ENCODE measurements around the gene NEMP2. TPM values are rescaled to one million over a fixed set of nuclear protein-coding genes. Genes with fewer than 3 reads are reported as not detected.
"Not testable (repeated sequence)": the region's sequence is repeated elsewhere in the genome, so short reads cannot be mapped to it uniquely, and the experiment has no call there.

The NEMP2 gene
- polyA plus RNA-seq, 3 donors: 12.1 to 15.3 (median 13.5) TPM

DNA sequence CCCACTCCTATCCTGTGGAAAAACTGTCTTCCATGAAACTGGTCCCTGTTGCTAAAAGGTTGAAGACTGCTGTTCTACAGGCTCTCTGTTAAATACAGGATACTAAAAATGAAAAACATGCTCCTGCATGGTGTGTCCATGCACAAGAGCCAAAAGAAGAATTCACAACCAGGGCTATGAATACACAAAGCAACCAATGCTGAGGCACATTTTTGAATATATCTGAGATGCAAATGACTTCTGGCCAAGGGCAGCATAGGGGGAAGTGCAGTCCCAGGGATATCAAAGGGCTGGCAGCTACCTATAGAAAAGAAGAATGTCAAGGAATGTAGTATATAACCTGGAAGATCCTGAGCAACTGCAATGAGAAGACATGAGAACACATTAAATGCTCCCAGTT lies 6.6 kb downstream of the NEMP2 start:
- DNase-seq (ENCODE audit: low read depth in 3 of 3, low spot score in 2 of 3): no peak

DNA sequence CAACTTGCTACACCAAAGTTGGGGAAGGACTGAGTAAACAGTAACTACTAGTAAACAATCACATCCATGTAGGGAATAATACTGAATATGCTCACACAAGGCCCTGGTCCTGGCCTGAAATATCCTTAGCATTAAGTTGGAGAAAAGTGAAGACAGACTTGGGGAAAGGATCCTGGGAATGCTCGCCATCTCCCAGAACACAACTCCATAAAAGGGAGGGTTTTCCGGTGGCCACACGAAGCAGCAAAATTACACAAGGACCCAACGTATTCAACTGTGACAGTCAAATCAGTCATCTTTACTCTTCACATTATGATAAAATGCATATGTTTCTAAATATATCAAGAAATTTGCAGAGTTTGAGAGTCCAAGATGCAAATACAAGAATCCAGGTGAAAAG lies 7.3 kb downstream of the NEMP2 start:
- no peak for DNase-seq (ENCODE audit: low read depth in 3 of 3, low spot score in 2 of 3)

DNA sequence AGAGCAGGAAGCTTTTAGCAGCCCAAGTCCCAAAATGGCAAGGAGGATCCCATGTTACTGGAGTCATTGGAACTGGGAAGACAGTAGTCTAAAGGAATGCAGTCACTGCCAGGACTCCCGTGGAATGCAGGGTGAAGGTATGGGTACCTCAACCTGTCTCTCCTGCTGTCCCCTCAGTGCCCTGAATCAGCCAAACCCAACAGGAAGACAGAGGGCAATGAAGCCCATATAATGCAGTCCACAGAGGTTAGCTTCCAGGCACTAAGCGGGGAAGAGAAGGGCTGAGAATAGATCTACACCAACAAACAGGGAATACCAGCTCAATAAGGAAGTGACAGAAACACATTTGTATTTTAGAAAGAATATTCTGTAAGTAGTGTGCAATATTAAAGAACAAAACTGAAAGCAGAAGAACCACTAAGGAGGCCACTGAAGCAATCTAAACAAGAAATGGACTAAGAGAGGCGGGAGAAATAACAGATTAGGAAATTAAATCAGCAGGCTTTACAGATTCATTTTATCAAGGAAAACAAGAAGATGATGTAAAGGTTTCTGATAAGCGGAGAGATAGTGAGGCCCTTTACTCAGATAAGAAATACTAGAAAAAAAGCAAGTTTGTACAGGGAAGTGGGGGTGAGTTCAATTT lies 8.3 kb downstream of the NEMP2 start:
- no peak for DNase-seq (ENCODE audit: low read depth in 3 of 3, low spot score in 2 of 3)

DNA sequence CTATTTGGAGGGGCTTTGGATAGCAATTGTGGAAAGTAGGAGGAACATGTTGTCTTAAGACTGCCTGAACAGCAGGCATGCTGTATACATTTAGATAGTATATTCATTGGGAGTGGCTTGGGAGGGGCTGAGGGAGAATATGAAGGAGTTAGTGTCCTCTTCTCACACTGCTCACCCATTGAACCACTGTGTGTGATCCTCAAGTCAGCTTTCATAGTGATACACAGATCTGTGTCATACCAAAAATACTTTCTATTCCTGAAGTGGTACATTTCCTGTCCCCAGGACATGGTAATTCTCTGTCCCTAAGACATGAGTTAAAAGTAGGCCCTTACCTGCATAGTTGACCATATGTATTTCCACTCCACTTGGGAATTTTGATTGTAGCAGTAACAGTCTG lies 9.6 kb downstream of the NEMP2 start:
- DNase-seq (ENCODE audit: low read depth in 3 of 3, low spot score in 2 of 3): no peak

DNA sequence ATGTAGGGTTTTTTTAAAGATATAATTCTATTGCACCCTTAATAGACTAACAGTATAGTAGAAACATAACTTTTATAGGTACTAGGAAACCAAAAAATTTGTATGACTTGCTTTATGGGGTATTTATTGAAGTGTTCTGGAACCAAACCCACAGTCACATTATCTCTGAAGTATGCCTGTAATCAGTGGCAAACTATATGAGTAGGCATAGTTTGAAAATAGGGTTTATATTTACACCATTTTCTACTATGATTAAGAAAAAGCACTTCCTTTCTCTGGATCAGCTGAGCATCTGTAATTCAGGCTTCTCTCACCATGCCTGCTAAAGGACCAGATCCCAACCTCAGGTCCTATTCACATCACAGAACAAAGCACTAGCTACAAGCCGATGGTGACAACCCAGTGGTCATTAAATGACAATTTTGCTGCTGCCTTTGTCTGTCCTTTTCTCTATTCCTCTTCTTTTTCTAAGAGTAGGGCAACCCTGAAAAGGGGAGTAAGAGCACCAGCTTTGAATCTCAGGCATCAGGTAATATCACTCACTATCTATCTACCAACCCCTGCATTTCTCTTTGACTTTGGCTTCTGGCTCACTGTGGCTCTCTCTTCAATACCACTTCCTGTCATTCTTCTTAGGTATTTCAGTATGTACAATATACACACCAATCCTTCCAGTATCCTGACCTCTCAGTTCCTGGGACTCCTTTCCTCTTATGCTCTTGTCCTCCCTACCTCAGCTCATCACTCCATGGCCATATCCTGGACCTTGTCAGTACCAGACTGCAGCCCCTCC lies 14.4 kb downstream of the NEMP2 start:
- no peak for DNase-seq (ENCODE audit: low read depth in 3 of 3, low spot score in 2 of 3)

DNA sequence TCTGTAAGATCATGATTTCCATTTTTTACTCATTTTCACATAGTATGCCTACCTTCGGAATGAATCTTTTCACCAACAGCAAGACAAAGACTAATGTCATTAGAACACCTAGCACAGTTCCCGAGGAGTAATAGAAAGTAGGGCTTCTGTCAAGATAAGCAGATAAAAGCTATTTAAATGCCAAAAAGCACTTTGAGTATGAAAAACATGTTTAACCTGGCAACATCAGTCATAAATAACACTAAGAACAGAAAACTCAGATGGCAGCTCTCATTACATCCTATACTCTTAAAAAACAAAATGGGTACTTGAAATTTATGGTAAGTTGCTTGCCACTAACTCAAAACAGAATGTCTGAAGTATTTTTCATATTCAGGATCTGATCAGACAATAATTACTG lies 17.1 kb downstream of the NEMP2 start:
- DNase-seq (ENCODE audit: low read depth in 3 of 3, low spot score in 2 of 3): no peak

DNA sequence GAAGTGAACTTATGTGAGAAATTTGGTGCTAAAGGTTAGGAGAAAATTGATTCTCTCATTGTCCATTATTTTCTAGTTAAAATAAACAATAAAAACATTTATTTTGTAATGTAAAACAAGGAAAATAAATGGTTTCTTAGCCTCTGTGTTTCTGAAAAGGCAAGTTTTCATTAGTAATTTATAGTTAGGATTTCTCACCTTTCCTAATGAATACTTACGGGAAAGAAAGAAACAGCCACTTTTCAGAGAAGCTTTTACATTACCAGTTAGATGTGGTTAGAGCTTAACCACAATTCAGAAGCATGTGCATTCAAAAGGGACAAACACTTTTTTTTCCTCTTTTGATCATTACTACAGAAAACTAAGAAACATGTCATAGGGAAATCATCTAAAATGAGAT lies 18.8 kb downstream of the NEMP2 start:
- DNase-seq (ENCODE audit: low read depth in 3 of 3, low spot score in 2 of 3): no peak

DNA sequence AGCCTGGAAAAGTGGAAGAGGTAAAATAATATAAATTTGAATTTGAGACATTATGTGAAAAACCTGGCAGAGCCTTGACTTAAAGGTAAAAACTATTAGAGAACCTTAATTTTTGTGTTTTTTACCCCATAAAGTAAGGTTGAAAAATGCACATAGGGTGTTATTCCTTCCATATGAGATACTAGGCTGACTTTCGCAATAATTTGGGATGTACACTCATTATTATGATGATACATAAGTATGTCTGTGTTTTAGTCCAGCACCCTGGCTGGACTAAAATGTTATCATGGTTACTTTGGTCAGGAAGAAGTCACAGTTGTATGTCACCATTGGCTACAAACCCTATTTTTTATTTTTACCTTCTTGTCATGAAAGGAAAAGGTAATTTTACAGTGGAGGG lies 19.8 kb downstream of the NEMP2 start:
- no peak for DNase-seq (ENCODE audit: low read depth in 3 of 3, low spot score in 2 of 3)

DNA sequence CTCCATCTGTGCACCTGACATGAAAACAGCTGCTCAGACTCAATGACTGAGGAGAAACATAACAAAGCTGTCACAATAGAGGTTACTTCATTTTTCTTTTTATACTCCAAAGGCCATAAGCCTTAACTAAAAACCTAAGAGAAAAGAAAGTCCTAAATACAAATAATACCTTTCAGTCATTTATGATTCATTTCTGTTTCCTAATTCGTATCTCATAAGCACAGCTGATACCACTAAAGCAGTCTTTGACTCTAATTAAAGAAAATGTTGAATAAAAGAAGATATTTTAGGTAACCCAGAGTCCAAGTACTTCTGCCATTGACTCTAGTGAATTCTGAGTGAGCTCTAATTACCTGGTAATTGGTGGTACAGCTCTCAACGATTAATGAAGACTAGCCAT lies 20.6 kb downstream of the NEMP2 start:
- DNase-seq (ENCODE audit: low read depth in 3 of 3, low spot score in 2 of 3): no peak

DNA sequence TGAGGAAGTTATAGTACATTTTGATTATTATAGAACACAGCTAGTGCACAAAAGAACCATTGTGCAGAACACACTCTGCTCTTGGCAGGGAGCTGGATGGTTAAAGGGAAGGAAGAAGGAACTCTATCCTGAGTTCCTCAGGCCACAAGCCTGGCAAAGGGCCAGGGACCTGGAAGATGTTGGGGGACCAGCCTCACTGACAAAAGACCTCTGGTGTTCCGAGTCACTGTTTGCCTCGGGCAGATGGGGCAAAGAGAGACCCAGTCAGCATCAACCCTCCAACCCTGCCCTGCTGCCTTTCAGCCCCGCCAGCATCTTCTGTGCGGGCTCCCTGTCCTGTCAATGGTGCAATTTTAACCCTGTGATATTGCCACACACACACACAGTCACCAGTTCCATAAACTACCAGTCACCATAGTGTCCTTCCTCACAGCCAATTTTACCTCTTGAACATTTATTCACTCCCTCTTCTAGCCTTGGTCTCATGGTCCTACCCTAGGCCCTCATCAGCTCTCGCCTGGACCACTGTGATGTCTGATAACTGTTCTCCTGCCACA lies 21.9 kb downstream of the NEMP2 start:
- no peak for DNase-seq (ENCODE audit: low read depth in 3 of 3, low spot score in 2 of 3)

DNA sequence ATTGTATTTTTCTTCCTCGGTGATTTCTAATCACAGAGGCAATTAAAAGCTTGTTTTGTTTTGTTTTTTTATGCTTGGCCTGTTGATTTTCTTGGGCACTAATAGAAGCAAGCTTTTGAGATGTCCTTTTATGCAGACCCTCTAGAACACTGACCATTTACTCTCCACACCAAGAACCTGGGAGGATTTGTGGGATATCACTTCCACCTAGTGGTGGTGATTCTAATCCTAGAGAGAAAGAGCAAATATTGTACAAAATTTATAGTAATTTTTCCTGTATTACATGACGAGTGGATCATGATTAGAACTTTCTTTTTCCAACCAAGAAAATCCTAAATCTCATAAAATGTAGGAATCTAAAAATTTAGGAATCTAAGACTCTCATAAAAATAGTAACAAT lies 23.4 kb downstream of the NEMP2 start:
- no peak for DNase-seq (ENCODE audit: low read depth in 3 of 3, low spot score in 2 of 3)

DNA sequence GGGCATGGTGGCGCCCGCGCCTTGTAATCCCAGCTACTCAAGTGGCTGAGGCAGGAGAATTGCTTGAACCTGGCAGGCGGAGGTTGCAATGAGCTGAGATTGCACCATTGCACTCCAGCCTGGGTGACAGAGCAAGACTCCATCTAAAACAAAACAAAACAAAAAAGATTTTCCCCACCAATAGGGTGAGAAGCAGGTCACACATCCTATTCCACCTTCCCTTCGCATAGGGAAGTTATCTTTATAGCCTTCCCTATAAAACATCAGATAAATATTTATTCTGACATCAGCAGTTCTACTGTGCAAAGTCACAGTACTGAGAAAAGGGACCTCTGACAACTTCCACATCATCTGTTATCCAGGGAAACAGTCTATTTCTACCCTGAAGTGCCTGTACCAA lies 24.6 kb downstream of the NEMP2 start:
- not testable (repeated sequence) for DNase-seq (ENCODE audit: low read depth in 3 of 3, low spot score in 2 of 3)

DNA sequence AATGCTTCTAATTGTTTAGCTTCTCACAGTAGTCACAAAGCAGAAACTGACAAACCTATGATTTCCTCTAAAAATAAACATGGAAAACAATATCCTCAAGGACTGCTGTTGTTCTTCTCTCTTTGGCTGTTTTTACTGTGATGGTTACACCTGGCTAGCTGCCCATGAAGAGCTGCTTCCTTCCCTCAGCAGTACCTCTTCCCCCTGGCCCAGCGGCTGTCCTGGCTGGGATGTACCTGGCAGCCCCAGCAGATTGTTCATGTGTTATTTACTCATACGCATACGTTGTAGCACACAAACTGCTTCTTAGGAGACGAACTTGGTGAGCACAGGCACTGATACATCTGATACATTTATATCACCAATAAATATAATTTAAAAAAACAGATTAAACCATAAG lies 27.4 kb downstream of the NEMP2 start:
- no peak for DNase-seq (ENCODE audit: low read depth in 3 of 3, low spot score in 2 of 3)

DNA sequence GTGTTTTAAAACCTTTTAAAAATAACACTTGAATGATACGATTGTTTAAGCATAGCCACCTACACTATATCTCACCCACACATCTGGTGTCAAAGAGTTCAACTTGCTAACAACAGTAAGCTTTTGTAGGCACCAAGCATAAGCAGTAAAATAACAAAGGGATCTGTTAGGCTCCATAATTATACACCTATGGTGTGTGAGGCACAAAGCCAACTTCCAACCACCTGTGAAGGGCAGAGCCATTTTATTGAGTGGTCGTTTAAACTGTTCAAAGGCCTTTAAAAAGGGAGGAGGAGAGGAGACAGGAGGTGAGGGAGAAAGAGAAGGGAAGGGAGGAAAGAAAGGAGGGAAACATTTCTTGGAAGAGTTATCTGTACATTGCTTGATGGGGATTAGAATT lies 27.9 kb downstream of the NEMP2 start:
- DNase-seq (ENCODE audit: low read depth in 3 of 3, low spot score in 2 of 3): no peak

DNA sequence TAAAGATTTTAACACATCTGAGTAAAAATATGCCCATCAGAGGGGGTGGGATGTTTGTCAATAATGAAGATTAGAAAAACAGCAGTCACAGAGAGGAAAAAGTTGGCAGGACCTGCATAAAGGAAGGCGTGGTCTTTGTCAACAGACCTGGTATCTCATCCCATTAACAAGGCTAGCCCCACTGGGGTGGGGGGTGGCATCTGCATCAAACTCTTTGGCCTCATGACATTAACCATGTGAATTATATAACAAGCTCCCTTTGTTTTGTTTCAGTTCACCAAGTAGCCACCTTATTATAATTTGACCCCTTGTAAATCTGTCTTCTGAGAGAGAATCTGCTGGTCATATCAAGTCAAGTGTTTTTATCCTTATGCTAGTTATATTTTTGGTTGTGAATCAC lies 28.8 kb downstream of the NEMP2 start:
- no peak for DNase-seq (ENCODE audit: low read depth in 3 of 3, low spot score in 2 of 3)

DNA sequence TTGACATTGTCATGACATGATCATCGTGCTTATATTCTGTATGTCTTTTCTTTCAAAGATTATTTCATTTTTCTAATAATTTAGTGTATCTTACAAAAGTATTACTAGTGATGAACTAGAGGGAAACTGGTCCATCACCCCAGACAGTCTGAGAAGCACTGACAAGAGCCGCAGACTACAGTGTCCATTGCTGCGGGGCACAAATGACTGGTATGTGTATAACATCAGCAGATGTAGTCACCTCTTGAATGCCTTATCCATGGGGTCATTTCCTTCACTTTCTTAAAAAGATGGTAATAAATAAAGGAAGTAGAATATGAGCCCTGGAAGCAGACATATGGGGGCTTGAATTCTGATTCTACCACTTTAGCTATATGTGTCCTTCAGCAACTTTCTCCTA lies 29.6 kb downstream of the NEMP2 start:
- DNase-seq (ENCODE audit: low read depth in 3 of 3, low spot score in 2 of 3): no peak

DNA sequence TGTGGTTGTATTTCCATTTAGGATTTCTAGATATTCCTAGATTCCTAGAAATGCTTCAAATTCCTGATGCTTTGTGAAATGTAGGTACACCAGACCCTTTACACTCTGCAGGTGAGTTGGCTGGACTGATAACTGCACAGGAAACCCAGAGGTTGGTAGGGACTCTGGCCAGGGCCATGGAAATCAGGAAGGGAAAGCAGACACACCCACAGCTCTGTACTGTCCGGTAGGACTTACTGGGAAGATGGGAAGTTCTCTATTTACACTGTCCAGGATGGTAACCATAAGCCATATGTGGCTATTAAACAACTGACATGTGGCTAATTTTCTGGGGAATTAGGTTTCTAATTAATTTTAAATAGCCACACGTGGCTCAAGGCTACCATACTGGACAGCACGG lies 31.4 kb downstream of the NEMP2 start:
- DNase-seq (ENCODE audit: low read depth in 3 of 3, low spot score in 2 of 3): no peak

DNA sequence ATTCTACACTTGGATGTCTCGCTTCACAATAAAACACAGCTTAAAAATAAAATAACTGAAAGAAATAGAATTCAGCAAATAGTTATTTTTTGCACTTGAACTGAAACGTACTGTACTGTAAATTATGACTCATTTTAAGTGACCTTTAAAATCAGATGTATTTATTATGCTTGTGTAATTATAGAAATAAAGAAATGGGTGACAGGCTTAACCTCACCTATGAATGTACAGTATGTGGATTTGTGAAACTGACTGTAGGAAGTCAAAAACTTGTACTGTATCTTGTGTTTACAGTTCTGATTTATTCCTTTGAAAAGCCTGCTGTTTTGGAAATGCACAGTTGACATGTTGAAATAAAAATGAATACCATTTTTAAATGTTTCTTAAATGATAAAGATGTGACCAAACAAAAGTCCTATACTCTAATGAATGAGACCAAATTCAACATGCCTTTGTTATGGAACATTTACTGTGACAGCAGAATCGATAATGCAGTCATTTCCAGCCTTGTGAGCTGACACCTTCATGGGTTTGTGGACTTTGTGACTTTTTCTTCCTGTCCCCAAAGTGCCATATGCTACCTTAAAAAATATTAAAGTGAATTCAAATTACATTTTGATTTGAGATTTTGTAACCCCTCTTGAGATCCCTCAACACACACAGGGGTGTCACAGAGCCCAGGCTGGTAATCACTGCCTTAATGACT lies 32.7 kb downstream of the NEMP2 start:
- DNase-seq (ENCODE audit: low read depth in 3 of 3, low spot score in 2 of 3): no peak

DNA sequence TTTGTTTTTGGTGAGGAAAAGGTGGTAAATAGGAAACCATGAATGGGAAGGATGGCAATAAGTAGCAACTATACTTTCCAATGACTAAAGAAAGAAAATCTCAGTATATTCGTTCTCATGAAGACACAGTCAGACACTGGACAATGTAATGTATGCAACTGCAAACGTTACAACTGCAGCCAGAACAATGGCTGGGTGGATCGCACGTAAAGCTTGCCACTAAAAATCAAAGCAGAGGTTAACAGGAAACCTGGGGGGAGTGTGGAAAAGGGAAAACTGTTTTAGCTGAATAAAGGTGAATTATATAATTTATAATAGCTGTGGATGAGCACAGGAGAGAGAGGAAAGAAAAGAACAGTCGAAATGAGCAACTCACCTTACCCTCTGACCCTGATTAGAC lies 33.3 kb downstream of the NEMP2 start:
- no peak for DNase-seq (ENCODE audit: low read depth in 3 of 3, low spot score in 2 of 3)

DNA sequence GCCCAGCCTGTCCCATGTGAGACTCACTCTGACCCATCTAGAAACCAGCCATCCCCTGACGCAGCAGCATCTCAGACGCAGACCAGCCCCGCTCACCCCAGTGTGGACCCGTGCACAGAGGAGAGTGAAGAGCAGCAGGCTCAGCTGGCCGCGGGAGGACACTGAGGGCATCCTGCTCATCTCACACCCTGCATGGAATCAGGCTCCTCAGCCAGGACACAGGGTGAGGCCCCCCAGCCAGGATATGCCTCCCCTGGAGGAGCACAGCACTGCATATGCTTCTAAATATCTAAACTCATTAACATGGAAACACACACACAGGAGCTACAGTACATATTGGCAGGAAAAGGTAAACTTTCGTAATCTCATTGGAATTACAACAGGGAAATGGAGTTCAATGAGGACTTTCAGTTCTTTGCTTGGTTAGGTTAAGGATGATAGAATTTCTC lies 34.4 kb downstream of the NEMP2 start:
- DNase-seq (ENCODE audit: low read depth in 3 of 3, low spot score in 2 of 3): no peak

DNA sequence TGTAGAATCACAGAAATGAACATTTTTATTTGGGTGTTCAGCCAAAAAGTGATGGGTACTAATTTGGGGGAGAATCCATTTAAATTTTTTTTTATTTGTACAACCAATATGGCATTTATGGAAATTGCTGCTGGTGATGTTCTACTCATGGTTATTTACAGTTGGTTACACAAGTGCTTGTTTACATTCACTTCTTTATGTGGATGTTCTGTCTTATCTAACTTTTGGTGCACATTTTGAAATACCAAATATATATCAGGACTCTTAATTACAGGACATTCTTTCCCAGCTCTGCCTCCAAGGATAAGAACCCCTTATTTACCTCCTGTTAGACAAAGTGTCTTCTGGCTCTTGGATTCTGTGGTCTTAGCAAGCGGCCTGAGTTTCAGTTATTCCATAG lies 35.2 kb downstream of the NEMP2 start:
- no peak for DNase-seq (ENCODE audit: low read depth in 3 of 3, low spot score in 2 of 3)

DNA sequence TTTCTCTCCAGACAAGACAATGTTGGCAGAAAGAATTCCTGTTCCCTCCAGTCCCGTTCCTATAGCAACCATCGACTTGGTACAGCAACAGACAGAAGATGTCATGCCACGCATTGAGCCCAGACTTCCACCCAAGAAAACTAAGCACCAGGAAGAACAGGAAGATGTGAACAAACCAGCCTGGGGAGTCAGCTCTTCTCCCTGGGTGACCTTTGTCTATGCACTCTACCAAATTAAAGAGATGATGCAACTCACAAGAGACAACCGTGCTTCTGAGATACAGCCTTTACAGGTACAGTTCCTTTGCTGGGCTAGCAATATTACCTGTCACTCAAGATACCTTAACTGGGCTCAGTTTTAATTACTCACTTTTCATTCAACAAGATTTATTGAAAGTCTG lies 37.1 kb downstream of the NEMP2 start:
- DNase-seq (ENCODE audit: low read depth in 3 of 3, low spot score in 2 of 3): no peak
